ENCODE data around the gene IDH3G. TPM values are rescaled to one million over a fixed set of nuclear protein-coding genes. Genes with fewer than 3 reads are reported as not detected.
A peak's percentile ranks its signal among the peaks of the same experiment; 100 is the strongest.

IDH3G gene
- total and polyA plus RNA-seq, 9 donors: 41.3 to 58.5 (median 53.7) TPM

DNA sequence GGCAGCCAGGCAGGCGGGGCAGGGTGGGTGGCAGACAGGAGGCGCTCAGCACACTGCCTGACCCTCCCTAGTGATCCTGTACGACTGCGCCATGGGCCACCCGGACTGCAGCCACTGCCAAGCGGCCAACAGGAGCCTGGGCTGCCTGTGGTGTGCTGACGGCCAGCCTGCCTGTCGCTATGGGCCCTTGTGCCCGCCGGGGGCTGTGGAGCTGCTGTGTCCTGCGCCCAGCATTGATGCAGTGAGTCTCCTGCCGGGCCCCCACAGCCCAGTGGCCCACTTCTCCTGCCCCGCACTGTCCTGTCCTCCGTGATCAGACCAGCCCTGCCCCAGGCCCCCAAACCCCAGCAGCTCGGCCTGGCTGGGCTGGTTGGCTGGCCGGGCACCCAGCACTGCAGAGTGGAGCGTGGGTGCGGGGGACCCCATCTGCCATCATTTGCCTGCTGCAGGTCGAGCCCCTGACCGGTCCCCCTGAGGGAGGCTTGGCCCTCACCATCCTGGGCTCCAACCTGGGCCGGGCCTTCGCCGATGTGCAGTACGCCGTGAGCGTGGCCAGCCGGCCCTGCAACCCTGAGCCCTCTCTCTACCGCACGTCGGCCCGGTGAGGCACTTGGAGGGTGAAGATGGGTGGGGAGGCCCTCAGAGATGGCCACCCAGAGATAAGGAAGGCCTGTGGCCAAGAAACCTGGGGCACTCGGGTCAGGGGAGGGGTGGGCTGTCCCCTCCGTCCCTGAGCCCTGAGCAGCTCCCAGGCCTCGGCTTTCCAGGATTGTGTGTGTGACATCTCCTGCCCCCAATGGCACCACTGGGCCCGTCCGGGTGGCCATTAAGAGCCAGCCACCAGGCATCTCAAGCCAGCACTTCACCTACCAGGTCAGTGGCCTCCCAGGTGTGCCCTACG, 22.5 kb downstream of the IDH3G start:
- DNase-seq: peak in 2 of 5 donors; percentile 9 to 31
- Histone ChIP-seq H3K27me3 (no peaks in the 10 kb centered on the region), H3K4me3 (no peak overlapping the region), H3K9me3 (no peaks in the 10 kb centered on the region), H3K4me1 (ENCODE audit: insufficient read depth) (no peaks in the 10 kb centered on the region), H3K27ac (no peak overlapping the region), H3K36me3 (no peaks in the 10 kb centered on the region)
- 83 to 85% (median 83%) methylated on average over 33 to 37 of the region's 37 CpGs for WGBS, 3 donors
- intact Hi-C loops (cut with DNase I): loop anchor here in 1 of 4 donors (5.0 kb wide), 1 partner anchor 1446 kb away; the partner anchor contains the start of gene VBP1
- TF ChIP-seq, protein P1, sequence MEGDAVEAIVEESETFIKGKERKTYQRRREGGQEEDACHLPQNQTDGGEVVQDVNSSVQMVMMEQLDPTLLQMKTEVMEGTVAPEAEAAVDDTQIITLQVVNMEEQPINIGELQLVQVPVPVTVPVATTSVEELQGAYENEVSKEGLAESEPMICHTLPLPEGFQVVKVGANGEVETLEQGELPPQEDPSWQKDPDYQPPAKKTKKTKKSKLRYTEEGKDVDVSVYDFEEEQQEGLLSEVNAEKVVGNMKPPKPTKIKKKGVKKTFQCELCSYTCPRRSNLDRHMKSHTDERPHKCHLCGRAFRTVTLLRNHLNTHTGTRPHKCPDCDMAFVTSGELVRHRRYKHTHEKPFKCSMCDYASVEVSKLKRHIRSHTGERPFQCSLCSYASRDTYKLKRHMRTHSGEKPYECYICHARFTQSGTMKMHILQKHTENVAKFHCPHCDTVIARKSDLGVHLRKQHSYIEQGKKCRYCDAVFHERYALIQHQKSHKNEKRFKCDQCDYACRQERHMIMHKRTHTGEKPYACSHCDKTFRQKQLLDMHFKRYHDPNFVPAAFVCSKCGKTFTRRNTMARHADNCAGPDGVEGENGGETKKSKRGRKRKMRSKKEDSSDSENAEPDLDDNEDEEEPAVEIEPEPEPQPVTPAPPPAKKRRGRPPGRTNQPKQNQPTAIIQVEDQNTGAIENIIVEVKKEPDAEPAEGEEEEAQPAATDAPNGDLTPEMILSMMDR (IDR thresholded peaks at IDR 0.05): no peak
- TF ChIP-seq EP300 (IDR thresholded peaks at IDR 0.05) (no peak), POLR2A (IDR thresholded peaks at IDR 0.05) (no peak)

DNA sequence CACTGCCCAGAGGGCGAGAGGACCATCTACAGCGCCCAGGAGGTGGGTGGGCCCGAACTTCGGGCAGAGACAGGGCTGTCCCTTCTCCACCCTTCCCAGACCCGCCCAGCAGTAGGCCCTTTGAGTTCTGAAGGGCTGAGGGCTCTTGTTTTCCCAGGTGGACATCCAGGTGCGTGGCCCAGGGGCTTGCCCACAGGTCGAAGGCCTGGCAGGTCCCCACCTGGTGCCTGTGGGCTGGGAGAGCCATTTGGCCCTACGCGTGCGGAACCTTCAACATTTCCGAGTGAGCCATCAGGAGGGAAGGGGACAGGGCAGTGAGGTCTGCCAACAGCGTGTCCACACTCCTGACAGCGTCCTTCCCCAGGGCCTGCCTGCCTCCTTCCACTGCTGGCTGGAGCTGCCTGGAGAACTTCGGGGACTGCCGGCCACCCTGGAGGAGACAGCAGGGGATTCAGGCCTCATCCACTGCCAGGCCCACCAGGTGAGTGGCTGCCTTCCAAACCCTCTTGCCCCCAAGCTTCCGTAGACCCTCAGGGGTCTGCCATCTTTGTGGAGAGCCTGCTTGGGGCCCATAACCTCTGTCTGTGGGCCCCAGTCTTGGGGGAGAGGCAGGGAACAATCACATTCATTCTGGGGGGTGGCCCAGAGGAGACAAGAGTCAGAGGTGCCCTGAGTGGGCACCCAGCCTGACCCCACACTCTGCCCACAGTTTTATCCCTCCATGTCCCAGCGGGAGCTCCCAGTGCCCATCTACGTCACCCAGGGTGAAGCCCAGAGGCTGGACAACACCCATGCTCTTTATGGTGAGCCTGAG, 23.4 kb downstream of the IDH3G start:
- Histone ChIP-seq H3K36me3 (no peaks in the 10 kb centered on the region), H3K27me3 (no peaks in the 10 kb centered on the region), H3K4me3 (no peak overlapping the region), H3K9me3 (no peaks in the 10 kb centered on the region), H3K27ac (no peak overlapping the region), H3K4me1 (ENCODE audit: insufficient read depth) (no peaks in the 10 kb centered on the region)
- 85 to 88% (median 88%) methylated on average over 17 to 18 of the region's 18 CpGs for WGBS, 3 donors
- DNase-seq: peak in 2 of 5 donors; percentile 9 to 16
- intact Hi-C loops (cut with DNase I): loop anchor here in 1 of 4 donors (5.0 kb wide), 1 partner anchor 1446 kb away; the partner anchor contains the start of gene VBP1
- TF ChIP-seq, protein P1 (IDR thresholded peaks at IDR 0.05): no peak
- no peak for TF ChIP-seq EP300 (IDR thresholded peaks at IDR 0.05)
- no peak for TF ChIP-seq POLR2A (IDR thresholded peaks at IDR 0.05)

DNA sequence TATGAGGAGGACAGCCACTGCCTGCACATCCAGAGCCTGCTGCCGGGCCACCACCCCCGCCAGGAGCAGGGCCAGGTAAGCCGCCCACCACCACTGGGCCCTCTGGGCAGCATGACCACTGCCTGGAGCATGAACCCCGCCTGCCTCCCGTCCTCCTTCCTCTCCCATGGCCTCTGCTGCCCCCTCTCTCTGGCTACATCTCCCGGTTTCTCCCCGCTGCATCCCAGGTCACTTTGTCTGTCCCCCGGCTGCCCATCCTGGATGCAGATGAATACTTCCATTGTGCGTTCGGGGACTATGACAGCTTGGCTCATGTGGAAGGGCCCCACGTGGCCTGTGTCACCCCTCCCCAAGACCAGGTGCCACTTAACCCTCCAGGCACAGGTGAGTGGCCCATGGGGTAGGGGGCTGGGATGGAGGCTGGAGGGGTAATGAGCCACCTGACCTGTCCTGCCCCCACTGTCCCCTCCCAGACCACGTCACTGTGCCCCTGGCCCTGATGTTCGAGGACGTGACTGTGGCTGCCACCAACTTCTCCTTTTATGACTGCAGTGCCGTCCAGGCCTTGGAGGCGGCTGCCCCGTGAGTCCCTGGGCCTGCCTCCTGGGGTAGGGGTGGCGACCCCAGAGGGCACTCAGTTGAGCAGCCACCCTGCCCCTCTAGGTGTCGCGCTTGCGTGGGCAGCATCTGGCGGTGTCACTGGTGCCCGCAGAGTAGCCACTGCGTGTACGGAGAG, 24.1 kb downstream of the IDH3G start:
- H3K4me1 ChIP-seq (ENCODE audit: insufficient read depth): no peaks in the 10 kb centered on the region
- no peak overlapping the region for H3K4me3 ChIP-seq
- TF ChIP-seq EP300 (IDR thresholded peaks at IDR 0.05) (no peak), POLR2A (IDR thresholded peaks at IDR 0.05) (no peak)
- TF ChIP-seq, protein P1 (IDR thresholded peaks at IDR 0.05): no peak
- no peaks in the 10 kb centered on the region for H3K27me3 ChIP-seq
- no peak overlapping the region for H3K27ac ChIP-seq
- peak in 3 of 5 donors; percentile 11 to 31 (median 16) for DNase-seq
- 84 to 90% (median 88%) methylated on average over 23 to 25 of the region's 25 CpGs for WGBS, 3 donors
- no peaks in the 10 kb centered on the region for H3K36me3 ChIP-seq
- intact Hi-C loops (cut with DNase I): loop anchor here in 3 of 4 donors (5.0 kb wide), 4 partner anchors 182 to 1447 kb away; partner anchors contain the start of gene VBP1 (in 1 of the 3)
- no peaks in the 10 kb centered on the region for H3K9me3 ChIP-seq
